Measurements from ENCODE around the gene URB1. TPM values are rescaled to one million over a fixed set of nuclear protein-coding genes. Genes with fewer than 3 reads are reported as not detected.

Gene URB1
- total and polyA plus RNA-seq, 2 experiments from 2014 or later = 7.7 to 44.1 TPM

- Mint-ChIP-seq H3K36me3 (ENCODE audit: low read depth) (peaks cover 16% of the 10 kb centered on the region), H3K27me3 (ENCODE audit: insufficient read depth, low read depth, poor library complexity) (peaks cover 10% of the 10 kb centered on the region), H3K27ac (peak overlapping the region; percentile 16; the same call in 1 of the 2 replicates), H3K9me3 (no peaks in the 10 kb centered on the region), H3K4me1 (peaks cover 17% of the 10 kb centered on the region), H3K4me3 (no peak overlapping the region; the same call in 2 of the 3 replicates)
- Histone ChIP-seq H3K9me2 (ENCODE audit: insufficient read depth) (no peaks in the 10 kb centered on the region), H3K4me2 (no peak overlapping the region), H2AFZ (no peak overlapping the region), H3F3A (replicated peaks; ENCODE audit: low read depth) (peaks cover 12% of the 10 kb centered on the region; the same call in 1 of the 2 replicates), H3K27me3 (ENCODE audit: insufficient read depth) (no peaks in the 10 kb centered on the region), H4K20me1 (replicated peaks; ENCODE audit: insufficient read depth) (peaks cover 3% of the 10 kb centered on the region), H3K27ac (ENCODE audit: low read depth) (peak overlapping the region; percentile 77), H3K79me2 (replicated peaks; ENCODE audit: insufficient read depth) (no peaks in the 10 kb centered on the region), H3K4me1 (ENCODE audit: insufficient read depth) (peaks cover 7% of the 10 kb centered on the region; the same call in 1 of the 2 replicates), H3K4me3 (no peak overlapping the region), H3K36me3 (ENCODE audit: insufficient read depth) (no peaks in the 10 kb centered on the region)
- DNase-seq (ENCODE audit: low spot score) (peak; percentile 96), ATAC-seq (peak; percentile 98)
- peak; percentile 85 to 90 for TF ChIP-seq CTCF (conservative IDR thresholded peaks at IDR 0.05; ENCODE audit: low read depth in 2 of 2)
- TF ChIP-seq NANOG (IDR thresholded peaks at IDR 0.05; ENCODE audit: borderline replicate concordance) = no peak
These were observed 86.6 kb downstream of the URB1 start for GRCh38 chr21:32306021-32306780.

- no peak overlapping the region for H2AFZ ChIP-seq
- DNase-seq (ENCODE audit: low spot score) = no peak
- peaks cover 7% of the 10 kb centered on the region for H3K27me3 Mint-ChIP-seq (ENCODE audit: insufficient read depth, low read depth, poor library complexity)
- TF ChIP-seq CTCF (conservative IDR thresholded peaks at IDR 0.05; ENCODE audit: low read depth in 2 of 2) (no peak), STAT1 (IDR thresholded peaks at IDR 0.05; ENCODE audit: unreplicated experiment) (no peak), EZH2 (IDR thresholded peaks at IDR 0.05; ENCODE audit: low read depth, unreplicated experiment) (no peak), POLR2AphosphoS5 (IDR thresholded peaks at IDR 0.05; ENCODE audit: low read depth) (no peak), ZNF462 (CRISPR knock-in tag; IDR thresholded peaks at IDR 0.05) (no peak), NANOG (IDR thresholded peaks at IDR 0.05; ENCODE audit: borderline replicate concordance) (no peak), EZH2phosphoT487 (IDR thresholded peaks at IDR 0.05; ENCODE audit: unreplicated experiment) (no peak), ZNF331 (CRISPR knock-in tag; IDR thresholded peaks at IDR 0.05; ENCODE audit: low read depth) (no peak)
These were observed 87.8 kb downstream of the URB1 start for GRCh38 chr21:32304998-32305397.

More at GRCh38 chr21:32304998-32305397, 87.8 kb downstream of the URB1 start:
- peaks cover 12% of the 10 kb centered on the region; the same call in 1 of the 2 replicates for H3F3A ChIP-seq (replicated peaks; ENCODE audit: low read depth)
- H3K4me2 ChIP-seq = no peak overlapping the region
- H3K79me2 ChIP-seq (replicated peaks; ENCODE audit: insufficient read depth) = no peaks in the 10 kb centered on the region
- H3K27me3 ChIP-seq (ENCODE audit: insufficient read depth) = no peaks in the 10 kb centered on the region
- H3K36me3 ChIP-seq (ENCODE audit: insufficient read depth) = no peaks in the 10 kb centered on the region
- no peak overlapping the region for H3K4me3 ChIP-seq
- no peak for ATAC-seq
- H4K20me1 ChIP-seq (replicated peaks; ENCODE audit: insufficient read depth) = peaks cover 3% of the 10 kb centered on the region; the same call in 1 of the 2 replicates
- peaks cover 21% of the 10 kb centered on the region for H3K36me3 Mint-ChIP-seq (ENCODE audit: low read depth)
- peaks cover 13% of the 10 kb centered on the region for H3K4me1 Mint-ChIP-seq
- no peak overlapping the region for H3K27ac Mint-ChIP-seq
- 0 out of 2 replicates have a peak, but pooled peaks cover 2% of the 10 kb centered on the region for H3K9me2 ChIP-seq (ENCODE audit: insufficient read depth)
- H3K27ac ChIP-seq (ENCODE audit: low read depth) = no peak overlapping the region
- no peak overlapping the region for H3K4me3 Mint-ChIP-seq
- H3K9me3 Mint-ChIP-seq = no peaks in the 10 kb centered on the region
- H3K4me1 ChIP-seq (ENCODE audit: insufficient read depth) = peaks cover 7% of the 10 kb centered on the region; the same call in 1 of the 2 replicates
